Mesodermal cell (in vitro differentiated cells): ENCODE measurements around the gene VIPR2.
A peak's percentile ranks its signal among the peaks of the same experiment; 100 is the strongest.

Source experiments
- H3K27ac ChIP-seq: 2 replicates; pipeline ENCODE4 v1.7.0; 2013; ENCODE audit warnings: mild to moderate bottlenecking, low read depth, low read length, moderate library complexity; ENCODE audit not compliant: severe bottlenecking
- H3K36me3 ChIP-seq: 2 replicates; pipeline ENCODE4 v1.7.1; 2013; ENCODE audit warnings: mild to moderate bottlenecking, low read length, moderate library complexity; ENCODE audit not compliant: control insufficient read depth, insufficient read depth
- H3K4me1 ChIP-seq: one replicate; pipeline ENCODE4 v1.7.1; 2013; ENCODE audit warnings: mild to moderate bottlenecking, low read length; ENCODE audit not compliant: insufficient read depth, control insufficient read depth, poor library complexity, severe bottlenecking
- H3K4me3 ChIP-seq: 2 replicates; pipeline ENCODE4 v1.7.0; 2013; ENCODE audit warnings: low read length, control low read depth, mild to moderate bottlenecking; ENCODE audit not compliant: insufficient read depth, poor library complexity, severe bottlenecking; ENCODE audit errors: extremely low read depth
- H3K9me3 ChIP-seq: 2 replicates; pipeline ENCODE4 v1.7.1; 2013; ENCODE audit warnings: mild to moderate bottlenecking, low read length, moderate library complexity; ENCODE audit not compliant: control insufficient read depth
- WGBS, 2 experiments: methylation state at CpG; one replicate each; pipeline ENCODE4 v1.1.5; 2013; ENCODE audit warnings: missing lambda C conversion rate in 2 of 2; ENCODE audit not compliant: insufficient coverage in 2 of 2; 5-methylcytosine and 5-hydroxymethylcytosine counted together

The VIPR2 gene

DNA sequence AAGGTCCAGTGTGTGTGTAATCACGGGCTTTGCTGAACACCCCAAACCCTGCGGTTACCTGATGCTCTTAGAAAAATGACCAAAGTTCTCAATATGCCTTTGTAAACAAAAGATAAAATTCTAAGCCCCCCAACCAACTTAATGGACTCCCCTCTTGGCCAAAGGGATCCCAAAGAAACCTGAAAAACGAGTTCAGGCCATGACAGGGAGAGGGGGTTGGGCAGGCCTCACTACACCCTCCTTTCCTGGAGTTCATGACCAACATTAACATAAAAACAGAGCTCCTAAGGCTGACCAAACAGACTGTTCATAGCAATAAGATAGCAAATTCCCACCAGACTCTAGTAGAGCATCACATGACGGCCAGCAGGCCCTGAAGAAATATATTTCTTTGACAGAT, 3.0 kb upstream of the VIPR2 start:
- Histone ChIP-seq H3K36me3 (no peaks in the 10 kb centered on the region), H3K27ac (no peak overlapping the region), H3K9me3 (peaks cover 4% of the 10 kb centered on the region), H3K4me1 (no peaks in the 10 kb centered on the region), H3K4me3 (no peak overlapping the region)
- WGBS, 2 experiments, result 67 to 86% methylated on average over 3 of the region's 4 CpGs

DNA sequence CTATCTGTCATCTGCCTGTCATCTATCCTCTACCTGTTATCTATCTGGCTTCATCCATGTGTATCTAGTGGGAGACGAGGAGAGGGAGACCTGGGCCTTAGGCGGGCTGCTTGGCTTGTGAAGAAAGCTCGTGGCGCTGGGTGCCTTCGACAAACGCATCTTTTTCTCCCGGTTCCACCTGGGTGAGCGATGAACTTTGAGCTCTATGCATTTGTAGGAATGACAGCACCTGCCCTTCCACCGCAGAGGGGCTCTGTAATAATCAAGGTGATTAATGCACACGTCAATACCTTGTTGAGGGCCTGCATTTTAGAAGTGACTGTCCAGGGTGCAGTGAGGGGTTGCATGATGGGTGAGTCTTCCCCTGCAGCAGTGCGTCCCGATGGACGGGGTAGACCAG, 2.6 kb upstream of the VIPR2 start:
- H3K9me3 ChIP-seq, result peaks cover 4% of the 10 kb centered on the region
- WGBS, 2 experiments, result 80 to 83% methylated on average over 12 to 13 of the region's 13 CpGs
- H3K4me3 ChIP-seq, result no peak overlapping the region
- no peaks in the 10 kb centered on the region for H3K4me1 ChIP-seq
- H3K27ac ChIP-seq, result no peak overlapping the region
- H3K36me3 ChIP-seq, result no peaks in the 10 kb centered on the region

DNA sequence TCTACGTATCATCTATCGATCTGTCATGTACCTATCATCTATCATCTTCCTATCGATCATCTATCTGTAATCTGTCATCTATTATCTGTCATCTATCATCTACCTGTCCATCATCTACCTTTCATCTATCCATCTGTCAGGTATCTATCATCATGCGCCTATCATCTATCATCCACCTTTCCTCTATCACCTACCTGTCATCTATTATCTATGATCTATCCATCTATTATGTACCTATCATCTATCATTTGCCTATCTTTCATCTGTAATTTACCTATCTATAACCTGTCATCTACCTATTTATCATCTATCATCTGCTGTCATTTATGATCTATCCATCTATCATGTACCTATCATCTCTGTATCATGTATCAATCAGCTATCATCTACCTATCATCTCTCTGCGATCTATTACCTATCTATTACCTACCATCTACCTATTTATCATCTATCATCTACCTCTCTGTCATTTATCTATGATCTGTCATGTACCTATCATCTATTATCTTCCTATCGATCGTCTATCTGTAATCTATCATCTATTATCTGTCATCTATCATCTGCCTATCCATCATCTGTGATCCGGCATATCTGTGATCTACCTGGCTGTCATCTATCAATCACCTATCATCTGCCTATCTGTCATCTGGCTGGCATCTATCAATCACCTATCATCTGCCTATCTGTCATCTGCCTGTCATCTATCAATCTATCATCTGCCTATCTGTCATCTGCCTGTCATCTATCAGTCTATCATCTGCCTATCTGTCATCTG, 1.6 kb upstream of the VIPR2 start:
- Histone ChIP-seq H3K4me1 (no peaks in the 10 kb centered on the region), H3K36me3 (no peaks in the 10 kb centered on the region), H3K27ac (no peak overlapping the region), H3K9me3 (peaks cover 4% of the 10 kb centered on the region), H3K4me3 (no peak overlapping the region)
- WGBS, 2 experiments, result 86 to 90% methylated on average over 8 of the region's 8 CpGs

DNA sequence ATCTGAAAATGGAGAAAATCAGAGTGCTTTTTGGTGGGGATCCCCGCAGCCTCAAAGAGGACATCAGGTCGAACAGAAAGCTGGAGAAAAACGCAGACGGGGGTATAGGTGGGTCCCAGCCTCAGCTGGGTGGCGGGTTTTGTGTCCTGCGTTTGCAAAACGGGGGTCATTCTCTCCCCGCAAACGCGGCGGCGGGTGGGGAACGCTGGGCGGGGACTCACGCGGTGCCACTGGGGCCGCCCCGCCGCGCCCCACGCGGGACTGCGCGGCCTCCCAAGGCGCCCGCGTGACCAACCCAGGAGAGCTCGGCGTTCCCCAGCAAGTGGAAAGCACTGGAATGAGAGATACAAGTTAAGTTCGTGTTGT, 806 bp upstream of the VIPR2 start:
- H3K9me3 ChIP-seq, result peaks cover 4% of the 10 kb centered on the region
- no peak overlapping the region for H3K27ac ChIP-seq
- no peaks in the 10 kb centered on the region for H3K36me3 ChIP-seq
- no peaks in the 10 kb centered on the region for H3K4me1 ChIP-seq
- H3K4me3 ChIP-seq, result no peak overlapping the region
- 31 to 32% methylated on average over 9 to 18 of the region's 30 CpGs for WGBS, 2 experiments

DNA sequence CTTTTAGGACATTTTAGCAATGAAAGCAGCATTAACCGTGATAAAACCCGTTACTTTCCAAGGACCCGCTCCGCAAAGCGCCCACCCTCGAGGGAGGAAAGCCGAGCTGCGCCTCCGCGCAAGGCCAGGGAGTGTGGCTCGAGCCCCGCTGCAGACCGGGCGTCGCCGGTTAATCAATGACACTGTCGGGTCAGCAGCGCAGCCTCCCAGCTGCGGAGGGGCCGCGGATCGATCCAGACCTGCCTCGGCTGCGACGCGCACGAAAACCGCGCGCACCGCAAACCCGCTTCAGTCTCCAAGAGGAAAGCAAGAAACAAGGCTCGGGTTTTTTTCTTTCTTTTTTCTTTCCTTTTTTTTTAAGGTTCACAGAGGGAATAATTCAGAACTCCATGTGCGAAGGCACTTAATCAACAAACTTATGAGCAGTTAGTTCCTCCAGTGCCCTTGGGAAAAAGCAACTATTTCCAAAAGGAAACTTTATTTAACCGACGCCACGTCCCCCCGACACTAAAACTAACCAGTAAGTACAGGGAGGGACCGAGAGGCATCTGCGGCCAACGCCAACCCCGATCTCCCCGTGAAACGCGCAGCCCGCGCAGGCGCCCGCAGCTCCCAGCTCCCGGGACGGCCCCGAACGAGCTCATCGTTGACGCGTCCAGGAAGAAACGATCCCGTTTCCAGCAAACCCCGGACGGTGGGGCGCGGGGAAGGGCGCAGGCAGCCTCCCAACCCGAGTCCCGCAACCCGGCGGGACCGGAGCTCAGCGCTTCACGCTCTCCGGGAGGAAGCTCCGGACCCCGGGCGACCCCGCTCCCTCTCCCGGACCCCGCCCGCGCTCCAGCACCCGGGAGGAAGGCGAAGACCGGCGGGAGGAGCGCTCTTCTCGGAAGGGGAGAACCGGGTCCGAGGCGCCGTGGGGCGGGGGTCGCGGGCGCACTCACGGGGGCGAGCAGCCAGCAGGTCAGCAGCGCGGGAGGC, 598 bp downstream of the VIPR2 start:
- Histone ChIP-seq H3K36me3 (no peaks in the 10 kb centered on the region), H3K4me3 (peak overlapping the region; percentile 35), H3K27ac (no peak overlapping the region), H3K9me3 (peaks cover 4% of the 10 kb centered on the region), H3K4me1 (no peaks in the 10 kb centered on the region)
- 15 to 24% methylated on average over 72 to 82 of the region's 97 CpGs for WGBS, 2 experiments

DNA sequence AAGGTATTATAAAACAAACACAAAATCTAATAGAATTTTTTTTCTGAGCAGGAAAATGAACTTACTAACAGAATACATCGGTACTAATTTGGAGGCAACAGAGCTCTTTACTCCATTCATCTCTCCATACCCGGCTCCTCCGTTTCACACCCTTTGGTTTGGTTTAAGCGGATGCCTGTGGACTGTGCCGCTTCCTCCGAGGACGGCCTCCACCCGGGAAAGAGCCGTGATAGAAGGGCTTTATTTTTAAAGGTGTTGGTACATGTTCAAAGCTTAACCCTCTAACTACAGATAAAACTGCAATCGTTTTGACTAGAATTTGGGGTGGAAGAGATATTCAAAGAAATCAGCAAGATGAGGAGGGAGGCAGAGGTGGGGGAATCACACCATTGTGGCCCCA, 1.9 kb downstream of the VIPR2 start:
- Histone ChIP-seq H3K27ac (no peak overlapping the region), H3K36me3 (no peaks in the 10 kb centered on the region), H3K4me3 (no peak overlapping the region), H3K4me1 (no peaks in the 10 kb centered on the region), H3K9me3 (peaks cover 4% of the 10 kb centered on the region)
- WGBS, 2 experiments, result 71 to 76% methylated on average over 2 to 3 of the region's 10 CpGs

DNA sequence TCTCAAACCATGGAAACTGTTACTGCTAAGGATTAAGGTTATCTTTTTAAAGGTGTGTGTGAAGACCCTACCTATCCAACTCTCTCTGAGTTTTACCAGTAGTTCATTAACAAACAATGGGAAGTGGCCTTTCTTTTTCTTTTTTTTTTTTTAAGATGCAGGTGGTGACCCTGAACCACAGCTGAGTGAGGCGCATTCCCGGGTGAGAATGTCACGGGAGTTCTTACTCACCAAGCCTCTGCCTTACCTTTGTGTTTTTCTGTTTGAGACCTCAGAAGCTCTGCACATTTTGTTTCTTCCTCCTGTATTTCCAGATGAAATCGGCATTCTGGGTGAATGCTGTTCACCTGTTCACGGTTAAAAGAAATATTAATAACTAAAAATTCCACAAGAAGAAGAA, 2.5 kb downstream of the VIPR2 start:
- Histone ChIP-seq H3K9me3 (peaks cover 4% of the 10 kb centered on the region), H3K36me3 (no peaks in the 10 kb centered on the region), H3K4me1 (no peaks in the 10 kb centered on the region), H3K27ac (no peak overlapping the region), H3K4me3 (no peak overlapping the region)
- WGBS, 2 experiments, result 70 to 76% methylated on average over 3 of the region's 5 CpGs

DNA sequence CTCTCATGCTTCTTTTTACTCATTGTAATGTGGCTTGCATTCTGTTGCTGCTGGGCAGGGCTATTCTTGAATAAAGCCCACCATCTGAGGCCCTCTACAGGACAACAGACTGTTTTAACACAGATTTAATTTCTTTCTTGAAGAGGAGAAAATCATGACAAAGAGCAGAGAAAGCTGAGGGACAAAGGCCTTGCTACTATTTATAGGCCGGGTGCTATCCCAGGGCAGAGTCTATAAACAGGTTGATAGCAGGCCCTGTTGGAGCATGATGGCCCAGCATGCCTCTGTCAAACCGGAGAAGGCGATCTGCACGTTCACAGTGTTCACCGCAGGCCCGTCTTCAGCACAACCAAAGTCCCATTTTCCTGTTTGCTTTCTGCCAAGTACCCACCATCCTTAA, 3.0 kb downstream of the VIPR2 start:
- no peaks in the 10 kb centered on the region for H3K4me1 ChIP-seq
- no peak overlapping the region for H3K4me3 ChIP-seq
- H3K9me3 ChIP-seq, result peaks cover 4% of the 10 kb centered on the region
- H3K27ac ChIP-seq, result no peak overlapping the region
- 23 to 43% methylated on average over 6 of the region's 6 CpGs for WGBS, 2 experiments
- H3K36me3 ChIP-seq, result no peaks in the 10 kb centered on the region

DNA sequence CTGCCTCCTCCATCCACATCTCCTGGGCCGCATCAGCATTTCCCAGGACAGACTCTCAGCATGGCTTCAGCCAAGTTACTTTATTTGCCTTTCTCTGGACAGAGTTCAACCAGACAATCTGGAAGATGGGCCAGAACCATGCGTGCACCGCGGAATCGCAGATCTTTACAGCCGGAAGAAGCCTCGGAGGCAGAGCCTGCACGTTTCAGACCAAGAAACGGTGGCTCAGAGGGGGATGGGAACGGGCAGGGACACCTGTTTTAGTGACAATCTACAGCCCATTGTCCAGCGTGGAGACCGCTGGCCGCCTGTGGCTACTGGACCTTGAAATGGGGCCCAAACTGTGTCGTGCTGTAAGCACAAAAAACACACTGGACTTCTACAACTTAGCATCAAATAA, 3.5 kb downstream of the VIPR2 start:
- Histone ChIP-seq H3K36me3 (no peaks in the 10 kb centered on the region), H3K9me3 (peaks cover 2% of the 10 kb centered on the region), H3K4me3 (no peak overlapping the region), H3K27ac (no peak overlapping the region), H3K4me1 (no peaks in the 10 kb centered on the region)
- WGBS, 2 experiments, result 84 to 90% methylated on average over 12 to 13 of the region's 14 CpGs

DNA sequence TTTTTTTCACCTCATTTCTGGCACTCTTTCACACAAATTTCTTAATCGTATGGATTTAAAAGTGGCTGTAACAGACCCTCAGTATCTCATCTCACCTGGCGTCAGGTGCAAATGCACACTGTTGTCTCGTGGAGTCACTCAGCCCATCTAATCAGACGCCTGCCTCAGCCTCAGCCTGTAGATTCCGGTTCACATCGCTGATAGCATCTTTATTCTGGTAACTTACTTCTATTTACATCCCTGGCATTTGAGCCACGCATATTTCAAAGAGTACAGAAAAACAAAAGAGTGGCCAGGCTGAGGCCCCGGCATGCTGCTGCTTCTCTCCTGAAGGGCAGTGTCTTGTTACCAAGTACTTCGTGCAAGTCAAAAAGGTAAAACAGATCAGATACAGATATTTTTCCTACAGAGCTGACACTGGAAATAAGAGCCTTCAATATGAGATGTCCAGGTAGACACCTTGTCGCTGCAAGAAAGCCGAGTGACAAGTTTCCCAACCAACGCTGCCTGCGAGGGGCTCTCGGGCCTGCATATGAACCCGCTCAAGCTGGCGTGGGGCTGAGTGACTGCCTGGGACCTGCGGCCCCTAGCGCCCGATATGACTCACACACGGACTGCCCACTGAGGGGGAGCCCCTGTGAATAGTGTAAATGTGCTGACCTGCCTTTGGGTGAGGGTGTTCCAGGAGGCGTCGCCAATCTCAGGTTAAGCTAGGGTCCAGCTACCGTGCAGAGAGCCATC, 4.3 kb downstream of the VIPR2 start:
- Histone ChIP-seq H3K36me3 (no peaks in the 10 kb centered on the region), H3K9me3 (no peaks in the 10 kb centered on the region), H3K4me1 (no peaks in the 10 kb centered on the region), H3K27ac (no peak overlapping the region), H3K4me3 (no peak overlapping the region)
- WGBS, 2 experiments, result 86 to 89% methylated on average over 19 to 23 of the region's 23 CpGs
